ENCODE results near the gene OGFRL1.

Gene OGFRL1

GRCh38 chr6:71279740-71280139, 8.9 kb upstream of the OGFRL1 start:
- H3K4me3 ChIP-seq (ENCODE audit: low read length), result no peak overlapping the region
- H3K9me2 ChIP-seq (replicated peaks; ENCODE audit: control insufficient read depth, low read length), result no peaks in the 10 kb centered on the region
- H3K27ac ChIP-seq (ENCODE audit: low read depth, low read length), result no peak overlapping the region
- H3K9me3 ChIP-seq (ENCODE audit: control insufficient read depth, insufficient read depth, low read length), result peaks cover 4% of the 10 kb centered on the region; the same call in 1 of the 2 replicates
- H3K27me3 ChIP-seq (ENCODE audit: control insufficient read depth, low read length), result no peaks in the 10 kb centered on the region
- H3K79me2 ChIP-seq (ENCODE audit: control insufficient read depth, low read length), result no peaks in the 10 kb centered on the region
- no peaks in the 10 kb centered on the region for H4K20me1 ChIP-seq (ENCODE audit: control insufficient read depth, insufficient read depth, low read depth, low read length)
- H3K4me2 ChIP-seq (ENCODE audit: low read length), result no peak overlapping the region
- no peaks in the 10 kb centered on the region for H3F3A ChIP-seq (ENCODE audit: control insufficient read depth, insufficient read depth)
- peaks cover 18% of the 10 kb centered on the region for H3K4me1 ChIP-seq (ENCODE audit: control insufficient read depth, low read length)
- H3K36me3 ChIP-seq (ENCODE audit: control insufficient read depth, low read length), result no peaks in the 10 kb centered on the region
- no peak for TF ChIP-seq EZH2phosphoT487 (IDR thresholded peaks at IDR 0.05; ENCODE audit: borderline replicate concordance, low read length)
- TF ChIP-seq, protein P1, sequence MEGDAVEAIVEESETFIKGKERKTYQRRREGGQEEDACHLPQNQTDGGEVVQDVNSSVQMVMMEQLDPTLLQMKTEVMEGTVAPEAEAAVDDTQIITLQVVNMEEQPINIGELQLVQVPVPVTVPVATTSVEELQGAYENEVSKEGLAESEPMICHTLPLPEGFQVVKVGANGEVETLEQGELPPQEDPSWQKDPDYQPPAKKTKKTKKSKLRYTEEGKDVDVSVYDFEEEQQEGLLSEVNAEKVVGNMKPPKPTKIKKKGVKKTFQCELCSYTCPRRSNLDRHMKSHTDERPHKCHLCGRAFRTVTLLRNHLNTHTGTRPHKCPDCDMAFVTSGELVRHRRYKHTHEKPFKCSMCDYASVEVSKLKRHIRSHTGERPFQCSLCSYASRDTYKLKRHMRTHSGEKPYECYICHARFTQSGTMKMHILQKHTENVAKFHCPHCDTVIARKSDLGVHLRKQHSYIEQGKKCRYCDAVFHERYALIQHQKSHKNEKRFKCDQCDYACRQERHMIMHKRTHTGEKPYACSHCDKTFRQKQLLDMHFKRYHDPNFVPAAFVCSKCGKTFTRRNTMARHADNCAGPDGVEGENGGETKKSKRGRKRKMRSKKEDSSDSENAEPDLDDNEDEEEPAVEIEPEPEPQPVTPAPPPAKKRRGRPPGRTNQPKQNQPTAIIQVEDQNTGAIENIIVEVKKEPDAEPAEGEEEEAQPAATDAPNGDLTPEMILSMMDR (IDR thresholded peaks at IDR 0.05; ENCODE audit: low read depth, low read length, poor library complexity, severe bottlenecking), result no peak

GRCh38 chr6:71280701-71281100, 7.9 kb upstream of the OGFRL1 start:
- Histone ChIP-seq H3K9me2 (replicated peaks; ENCODE audit: control insufficient read depth, low read length) (no peaks in the 10 kb centered on the region), H4K20me1 (ENCODE audit: control insufficient read depth, insufficient read depth, low read depth, low read length) (no peaks in the 10 kb centered on the region), H3K36me3 (ENCODE audit: control insufficient read depth, low read length) (no peaks in the 10 kb centered on the region), H3K27ac (ENCODE audit: low read depth, low read length) (no peak overlapping the region), H3K4me2 (ENCODE audit: low read length) (no peak overlapping the region), H3K27me3 (ENCODE audit: control insufficient read depth, low read length) (no peaks in the 10 kb centered on the region), H3K9me3 (ENCODE audit: control insufficient read depth, insufficient read depth, low read length) (peaks cover 4% of the 10 kb centered on the region; the same call in 1 of the 2 replicates), H3K4me1 (ENCODE audit: control insufficient read depth, low read length) (peaks cover 23% of the 10 kb centered on the region), H3K79me2 (ENCODE audit: control insufficient read depth, low read length) (no peaks in the 10 kb centered on the region), H3F3A (ENCODE audit: control insufficient read depth, insufficient read depth) (peaks cover 6% of the 10 kb centered on the region), H3K4me3 (ENCODE audit: low read length) (no peak overlapping the region)
- no peak for TF ChIP-seq EZH2phosphoT487 (IDR thresholded peaks at IDR 0.05; ENCODE audit: borderline replicate concordance, low read length)
- TF ChIP-seq, protein P1 (IDR thresholded peaks at IDR 0.05; ENCODE audit: low read depth, low read length, poor library complexity, severe bottlenecking), result no peak

DNA sequence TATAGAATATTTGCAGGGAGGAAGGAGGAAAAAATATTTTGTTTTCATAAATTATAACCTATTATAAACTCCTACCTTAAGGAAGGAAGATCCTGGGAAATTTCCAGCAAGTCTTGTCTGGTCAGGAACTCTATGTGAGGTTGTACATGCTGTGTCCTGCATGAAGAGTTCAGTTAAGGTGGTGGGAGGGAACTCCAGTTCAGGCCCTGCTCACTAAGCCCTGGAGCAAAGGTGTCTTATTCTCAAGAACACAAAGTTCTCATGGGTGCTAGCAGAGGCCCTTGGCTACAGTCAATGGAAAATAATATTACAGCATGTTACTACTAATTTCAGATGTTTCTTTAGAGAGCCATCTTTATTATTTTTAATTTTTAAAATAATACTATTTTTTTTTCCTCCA, 3.8 kb upstream of the OGFRL1 start:
- H3K36me3 ChIP-seq (ENCODE audit: control insufficient read depth, low read length), result no peaks in the 10 kb centered on the region
- no peaks in the 10 kb centered on the region for H3K27me3 ChIP-seq (ENCODE audit: control insufficient read depth, low read length)
- H3K27ac ChIP-seq (ENCODE audit: low read depth, low read length), result no peak overlapping the region
- no peaks in the 10 kb centered on the region for H3K9me2 ChIP-seq (replicated peaks; ENCODE audit: control insufficient read depth, low read length)
- no peak overlapping the region for H3K4me3 ChIP-seq (ENCODE audit: low read length)
- peaks cover 38% of the 10 kb centered on the region for H3K4me1 ChIP-seq (ENCODE audit: control insufficient read depth, low read length)
- H3K4me2 ChIP-seq (ENCODE audit: low read length), result no peak overlapping the region
- peaks cover 13% of the 10 kb centered on the region for H3F3A ChIP-seq (ENCODE audit: control insufficient read depth, insufficient read depth)
- peaks cover 7% of the 10 kb centered on the region for H3K79me2 ChIP-seq (ENCODE audit: control insufficient read depth, low read length)
- no peaks in the 10 kb centered on the region for H4K20me1 ChIP-seq (ENCODE audit: control insufficient read depth, insufficient read depth, low read depth, low read length)
- H3K9me3 ChIP-seq (ENCODE audit: control insufficient read depth, insufficient read depth, low read length), result peaks cover 4% of the 10 kb centered on the region; the same call in 1 of the 2 replicates
- TF ChIP-seq, protein P1 (IDR thresholded peaks at IDR 0.05; ENCODE audit: low read depth, low read length, poor library complexity, severe bottlenecking), result no peak
- no peak for TF ChIP-seq EZH2phosphoT487 (IDR thresholded peaks at IDR 0.05; ENCODE audit: borderline replicate concordance, low read length)
